Natural killer cell treated with Interleukin-12 subunit alpha and Interleukin-12 subunit beta and Interleukin-15 and Interleukin-18, amount 100 ng/mL, for 72 hours (primary cell): ENCODE data around the gene NUP93. TPM values are rescaled to one million over a fixed set of nuclear protein-coding genes. Genes with fewer than 3 reads are reported as not detected.
A peak's percentile ranks its signal among the peaks of the same experiment; 100 is the strongest.

Experiments
- ATAC-seq, 2 donors: fragments of 150-1000 bp; cut with Tn5 transposase in 1 of 2; sonication (Bioruptor Pico), chemical (Tn5 transposase) in 1 of 2; 2 replicates each; pipeline ENCODE4 v1.10.0; 2021
- DNase-seq: peaks from one replicate; pipeline ENCODE4 v3.0.0; 2022; ENCODE audit warnings: low spot score
- H3K27ac Mint-ChIP-seq, 2 donors: 1 replicate in 1 of 2; 2 replicates in 1 of 2; pipeline ENCODE4 v1.8.0; 2022; ENCODE audit warnings: mixed read lengths in 2 of 2, mild to moderate bottlenecking in 1 of 2, moderate library complexity in 1 of 2
- H3K27me3 Mint-ChIP-seq, 2 donors: 1 replicate in 1 of 2; 2 replicates in 1 of 2; pipeline ENCODE4 v1.8.0; 2022; ENCODE audit warnings: mixed read lengths in 2 of 2
- H3K36me3 Mint-ChIP-seq: one replicate; pipeline ENCODE4 v1.8.0; 2022; ENCODE audit warnings: mixed read lengths
- H3K4me1 Mint-ChIP-seq, 2 donors: 1 replicate in 1 of 2; 2 replicates in 1 of 2; pipeline ENCODE4 v1.8.0; 2022; ENCODE audit warnings: low read depth in 2 of 2, mixed read lengths in 2 of 2, mild to moderate bottlenecking in 1 of 2
- H3K4me3 Mint-ChIP-seq: one replicate; pipeline ENCODE4 v1.8.0; 2022; ENCODE audit warnings: mixed read lengths
- H3K9me3 Mint-ChIP-seq: 2 replicates; pipeline ENCODE4 v1.8.0; 2022; ENCODE audit warnings: mixed read lengths
- total RNA-seq, 2 donors: library from RNA; stranded (reverse); gene quantifications; one replicate each; pipeline ENCODE4 v1.2.3, GENCODE V29; 2022

NUP93 gene
- total RNA-seq, 2 donors from 2014 or later = 111 to 171 TPM

DNA sequence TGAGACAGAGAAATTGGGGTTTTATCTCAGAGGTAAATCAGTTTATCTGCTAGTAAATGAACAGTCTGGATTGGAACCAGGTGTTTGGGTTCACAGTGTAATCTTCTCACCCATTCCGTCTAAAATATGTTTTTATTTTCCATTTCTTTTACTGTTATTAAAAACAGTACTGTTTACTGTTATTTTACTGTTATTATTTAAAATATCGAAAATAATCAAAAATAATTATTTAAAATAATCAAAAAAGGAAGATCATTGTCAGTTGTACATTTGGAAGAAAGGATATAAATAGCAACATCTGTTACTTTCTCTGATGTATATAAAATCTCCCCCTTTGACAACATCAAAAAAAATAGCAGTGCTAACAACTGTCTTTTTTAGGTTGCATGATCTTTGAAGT is 11.5 kb downstream of the NUP93 start:
- H3K36me3 Mint-ChIP-seq = no peaks in the 10 kb centered on the region
- H3K4me1 Mint-ChIP-seq = peaks cover 22 to 25% of the 10 kb centered on the region in 2 donors
- DNase-seq (no peak), ATAC-seq (no peak)
- no peak overlapping the region for H3K4me3 Mint-ChIP-seq
- H3K27ac Mint-ChIP-seq = no peak overlapping the region
- H3K27me3 Mint-ChIP-seq = no peaks in the 10 kb centered on the region
- no peaks in the 10 kb centered on the region for H3K9me3 Mint-ChIP-seq

DNA sequence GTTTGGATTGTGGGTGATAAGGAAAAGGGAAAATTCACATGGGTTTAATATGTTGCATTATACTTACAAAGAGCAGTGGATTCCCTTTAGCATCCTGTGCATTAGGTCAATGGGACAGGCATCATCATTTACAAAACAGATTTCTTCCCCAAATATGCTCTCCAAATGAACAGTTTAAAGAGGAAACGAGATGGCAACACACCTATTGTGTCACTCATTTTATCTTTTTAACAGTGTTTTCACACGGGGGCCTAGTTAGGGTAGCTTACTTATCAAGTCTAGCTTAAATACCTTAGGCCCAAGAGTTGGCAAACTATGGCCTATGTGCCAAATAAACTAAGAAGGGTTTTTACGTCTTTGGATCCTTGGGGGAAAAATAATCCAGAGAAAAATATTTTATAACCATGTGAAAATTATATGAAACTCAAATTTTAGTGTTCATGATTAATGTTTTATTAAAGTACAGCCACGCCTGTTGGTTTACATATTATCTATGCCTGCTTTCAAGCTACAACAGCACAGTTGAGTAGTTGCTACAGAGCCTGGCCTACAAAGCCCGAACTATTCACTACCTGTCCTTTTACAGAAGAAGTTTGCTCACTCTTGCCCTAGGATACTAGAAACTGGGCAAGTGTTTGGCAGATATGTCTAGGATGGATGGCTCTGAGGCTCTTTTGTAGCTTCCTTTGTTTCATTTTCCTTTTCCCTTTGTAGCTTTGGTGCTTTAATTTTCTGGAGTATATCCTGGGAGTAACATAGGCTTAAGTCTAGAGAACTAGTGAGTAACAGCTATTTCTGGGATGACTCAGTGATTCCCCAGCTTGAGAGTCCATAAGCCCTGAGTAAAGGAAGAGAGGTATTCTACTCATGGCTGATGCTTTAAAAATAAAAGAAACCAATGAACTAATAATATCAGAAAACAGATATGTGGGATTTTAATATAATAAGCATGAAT is 12.4 kb downstream of the NUP93 start:
- H3K9me3 Mint-ChIP-seq = no peaks in the 10 kb centered on the region
- H3K36me3 Mint-ChIP-seq = no peaks in the 10 kb centered on the region
- no peak for DNase-seq
- peaks cover 19 to 28% of the 10 kb centered on the region in 2 donors for H3K4me1 Mint-ChIP-seq
- H3K27me3 Mint-ChIP-seq = no peaks in the 10 kb centered on the region
- H3K4me3 Mint-ChIP-seq = no peak overlapping the region
- no peak overlapping the region for H3K27ac Mint-ChIP-seq
- ATAC-seq = no peak

DNA sequence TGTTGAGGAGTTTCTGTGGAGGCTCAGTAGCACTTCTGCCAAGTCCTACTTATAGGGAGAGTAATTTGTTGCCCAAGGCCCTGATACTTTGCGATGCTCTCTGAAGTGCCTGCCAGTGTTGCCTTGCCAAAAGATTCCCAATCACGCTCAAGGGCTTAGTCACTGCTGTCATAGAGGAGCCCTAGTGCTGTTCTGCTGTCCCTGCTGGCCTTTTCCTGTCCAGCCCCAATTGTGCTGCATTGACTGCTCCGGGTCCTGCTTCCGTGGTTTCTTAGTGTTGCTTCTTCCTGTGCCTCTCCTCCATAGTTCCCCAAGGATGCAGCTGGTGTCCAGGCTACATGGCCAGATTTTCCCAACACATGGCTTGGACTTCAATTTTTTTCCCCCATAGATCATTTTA is 13.9 kb downstream of the NUP93 start:
- peaks cover 4% of the 10 kb centered on the region for H3K36me3 Mint-ChIP-seq
- H3K9me3 Mint-ChIP-seq = no peaks in the 10 kb centered on the region
- H3K27me3 Mint-ChIP-seq = no peaks in the 10 kb centered on the region
- H3K27ac Mint-ChIP-seq = no peak overlapping the region
- DNase-seq (no peak), ATAC-seq (no peak)
- H3K4me1 Mint-ChIP-seq = peaks cover 25 to 36% of the 10 kb centered on the region in 2 donors
- H3K4me3 Mint-ChIP-seq = no peak overlapping the region

DNA sequence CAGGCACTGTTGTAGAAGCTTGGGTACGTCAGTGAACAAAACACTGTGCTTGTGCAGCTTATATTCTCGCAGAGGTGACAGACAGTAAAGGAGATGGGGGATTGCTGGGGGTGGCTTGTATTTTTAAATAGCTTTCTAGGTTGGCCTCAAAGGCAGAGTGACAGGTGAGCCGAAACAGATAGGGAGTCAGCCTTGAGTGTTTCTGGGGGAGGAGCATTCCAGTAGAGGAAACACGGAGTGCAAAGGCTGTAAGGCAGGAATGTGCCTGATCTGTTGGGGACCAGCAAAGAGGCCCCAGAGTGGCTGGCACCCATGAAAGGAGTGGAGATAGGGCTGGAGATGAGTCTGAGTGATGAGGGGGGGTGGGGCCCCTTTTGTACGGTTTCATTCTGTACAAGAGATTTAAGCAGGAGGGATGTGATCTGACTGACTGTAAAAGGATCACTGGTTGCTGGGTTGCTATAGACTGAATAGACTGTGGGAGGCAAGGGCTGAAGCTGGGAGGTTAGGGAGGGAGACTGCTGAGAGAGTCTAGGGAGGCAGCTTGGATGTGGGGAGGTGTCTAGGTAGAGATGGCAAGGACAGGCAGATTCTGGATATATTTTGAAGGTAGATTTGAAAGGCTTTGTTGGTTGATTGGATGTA is 15.2 kb downstream of the NUP93 start:
- Mint-ChIP-seq H3K4me3 (no peak overlapping the region), H3K9me3 (no peaks in the 10 kb centered on the region), H3K27ac (no peak overlapping the region), H3K36me3 (peaks cover 10% of the 10 kb centered on the region), H3K4me1 (peaks cover 30 to 36% of the 10 kb centered on the region in 2 donors), H3K27me3 (no peaks in the 10 kb centered on the region)
- ATAC-seq = no peak
- DNase-seq = no peak

DNA sequence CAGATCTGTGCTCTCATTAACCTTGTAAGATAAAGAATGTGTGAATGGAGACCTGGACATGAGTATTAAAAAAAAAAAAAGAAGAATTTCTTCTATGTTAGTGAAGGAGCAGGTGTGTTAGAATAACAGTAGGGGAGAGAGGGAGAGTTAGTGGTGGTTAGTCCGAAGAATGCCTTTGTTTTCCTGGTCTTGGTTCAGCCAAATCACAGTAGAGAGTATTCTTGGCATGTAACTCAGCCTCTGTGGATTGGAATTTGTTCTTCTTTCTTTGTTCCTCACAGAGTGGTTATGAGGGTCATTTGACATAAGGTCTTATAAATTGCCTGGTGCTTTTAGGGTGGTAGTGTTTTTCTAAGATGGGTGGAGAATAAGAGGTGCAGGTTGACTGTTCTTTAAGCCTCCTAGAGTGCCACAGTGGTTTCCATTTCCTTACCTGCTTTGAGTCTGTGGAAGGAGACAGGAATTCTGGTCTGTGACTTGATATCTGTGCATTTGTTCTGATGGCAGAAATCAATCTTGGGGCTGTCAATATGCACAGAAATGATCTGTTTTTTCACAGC is 17.6 kb downstream of the NUP93 start:
- H3K4me1 Mint-ChIP-seq = peaks cover 23 to 27% of the 10 kb centered on the region in 2 donors
- ATAC-seq = no peak
- H3K36me3 Mint-ChIP-seq = peaks cover 10% of the 10 kb centered on the region
- H3K4me3 Mint-ChIP-seq = no peak overlapping the region
- H3K9me3 Mint-ChIP-seq = no peaks in the 10 kb centered on the region
- no peak overlapping the region for H3K27ac Mint-ChIP-seq
- no peaks in the 10 kb centered on the region for H3K27me3 Mint-ChIP-seq
- DNase-seq = no peak

DNA sequence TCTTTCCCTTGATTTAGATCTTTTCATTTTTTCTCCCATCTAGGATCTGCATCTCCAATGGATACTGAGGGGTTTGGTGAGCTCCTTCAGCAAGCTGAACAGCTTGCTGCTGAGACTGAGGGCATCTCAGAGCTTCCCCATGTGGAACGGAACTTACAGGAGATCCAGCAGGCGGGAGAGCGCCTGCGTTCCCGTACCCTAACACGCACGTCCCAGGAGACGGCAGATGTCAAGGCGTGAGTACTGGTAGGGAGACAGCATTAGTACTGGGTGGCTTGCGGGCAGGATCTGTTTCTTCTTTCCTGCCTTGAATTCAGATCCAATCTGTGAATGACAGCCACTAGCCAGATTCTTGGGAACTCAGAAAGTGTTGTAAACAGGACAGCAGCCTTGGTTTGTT is 18.3 kb downstream of the NUP93 start:
- no peak overlapping the region for H3K27ac Mint-ChIP-seq
- DNase-seq = no peak
- H3K4me3 Mint-ChIP-seq = no peak overlapping the region
- no peaks in the 10 kb centered on the region for H3K9me3 Mint-ChIP-seq
- H3K36me3 Mint-ChIP-seq = peaks cover 11% of the 10 kb centered on the region
- no peaks in the 10 kb centered on the region for H3K27me3 Mint-ChIP-seq
- peaks cover 23 to 24% of the 10 kb centered on the region in 2 donors for H3K4me1 Mint-ChIP-seq
- no peak for ATAC-seq

DNA sequence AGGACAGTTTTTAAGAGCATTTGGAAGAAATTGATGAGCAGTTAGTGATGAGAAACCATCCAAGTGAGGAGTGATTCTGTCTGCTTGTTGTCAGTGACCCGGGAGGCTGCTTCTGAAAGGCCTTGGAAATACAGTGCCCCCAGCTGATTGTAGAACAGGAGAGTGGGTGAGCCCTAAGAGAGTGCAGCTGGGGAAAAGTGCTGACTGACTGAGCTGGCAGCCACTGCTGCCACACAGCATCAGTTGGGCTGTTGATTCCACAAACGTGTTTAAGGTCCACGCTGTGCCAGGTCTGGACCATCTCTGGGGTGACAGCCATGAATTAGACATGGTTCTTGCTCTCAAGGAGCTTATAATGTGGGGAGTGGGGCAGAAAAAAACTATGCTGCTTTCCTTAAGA is 18.9 kb downstream of the NUP93 start:
- ATAC-seq (no peak), DNase-seq (no peak)
- no peak overlapping the region for H3K4me3 Mint-ChIP-seq
- H3K27ac Mint-ChIP-seq = no peak overlapping the region
- H3K9me3 Mint-ChIP-seq = no peaks in the 10 kb centered on the region
- H3K36me3 Mint-ChIP-seq = peaks cover 17% of the 10 kb centered on the region
- peaks cover 22 to 26% of the 10 kb centered on the region in 2 donors for H3K4me1 Mint-ChIP-seq
- no peaks in the 10 kb centered on the region for H3K27me3 Mint-ChIP-seq

DNA sequence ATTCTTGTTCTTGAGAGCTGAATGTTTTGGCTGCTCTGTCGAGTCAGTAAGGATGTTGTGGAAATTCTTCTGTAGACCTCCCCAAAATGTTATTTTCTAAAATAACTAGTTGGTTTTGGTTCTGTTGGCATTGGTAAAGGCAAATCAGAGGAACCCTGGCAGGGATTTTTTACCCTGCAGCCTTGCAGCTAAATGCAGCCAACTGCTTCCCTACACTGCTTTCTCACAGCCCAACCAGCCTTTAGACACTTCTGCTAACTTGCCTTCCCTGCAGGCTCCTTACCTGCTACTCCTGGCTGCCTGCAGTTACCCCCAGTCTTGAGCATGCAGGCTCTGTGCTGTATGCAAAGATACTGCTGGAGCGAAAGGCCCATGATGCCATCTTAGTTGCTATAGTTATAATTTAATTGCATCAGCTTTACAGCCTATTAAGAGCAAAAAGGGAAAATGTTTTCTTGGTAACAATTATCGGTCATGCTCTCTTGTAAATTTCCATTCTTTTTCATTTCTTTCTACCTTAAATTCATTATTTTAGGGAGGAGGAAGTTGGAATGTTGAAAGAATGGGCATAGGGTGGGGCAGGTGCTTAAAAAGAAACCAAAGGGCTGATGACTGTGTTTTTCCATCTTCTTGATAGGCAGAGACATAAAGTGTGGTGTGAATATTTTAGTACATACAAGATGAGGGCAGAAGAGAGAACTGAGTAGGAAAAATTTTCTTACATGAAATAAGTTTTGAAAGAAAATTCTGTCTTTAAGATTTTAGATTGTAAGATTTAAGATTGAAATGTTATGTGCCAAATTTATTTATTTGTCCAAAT is 20.0 kb downstream of the NUP93 start:
- ATAC-seq (no peak), DNase-seq (no peak)
- H3K27ac Mint-ChIP-seq = no peak overlapping the region
- H3K4me3 Mint-ChIP-seq = no peak overlapping the region
- peaks cover 20% of the 10 kb centered on the region for H3K36me3 Mint-ChIP-seq
- H3K9me3 Mint-ChIP-seq = no peaks in the 10 kb centered on the region
- H3K4me1 Mint-ChIP-seq = peaks cover 15 to 22% of the 10 kb centered on the region in 2 donors
- H3K27me3 Mint-ChIP-seq = no peaks in the 10 kb centered on the region

DNA sequence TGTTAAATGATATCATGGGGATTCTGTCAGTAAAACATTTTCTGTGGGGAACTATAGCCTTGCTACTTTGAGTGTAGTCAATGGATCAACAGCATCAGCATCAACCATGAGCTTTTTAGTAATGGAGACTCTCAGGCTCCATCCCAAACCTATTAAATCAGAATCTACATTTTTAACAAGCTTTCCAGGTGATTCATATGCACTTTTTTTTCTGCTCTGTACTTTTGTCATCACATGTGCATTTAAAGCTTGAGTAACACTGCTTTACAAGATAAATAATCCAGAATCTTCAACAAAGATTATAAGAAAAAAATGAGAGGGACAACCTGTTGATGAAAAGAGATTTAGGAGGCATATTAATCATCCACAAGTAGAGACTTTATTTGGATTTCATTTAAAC is 23.5 kb downstream of the NUP93 start:
- no peaks in the 10 kb centered on the region for H3K27me3 Mint-ChIP-seq
- no peak overlapping the region for H3K27ac Mint-ChIP-seq
- DNase-seq (no peak), ATAC-seq (no peak)
- H3K4me1 Mint-ChIP-seq = peaks cover 5 to 13% of the 10 kb centered on the region in 2 donors
- no peaks in the 10 kb centered on the region for H3K9me3 Mint-ChIP-seq
- H3K4me3 Mint-ChIP-seq = no peak overlapping the region
- peaks cover 20% of the 10 kb centered on the region for H3K36me3 Mint-ChIP-seq

DNA sequence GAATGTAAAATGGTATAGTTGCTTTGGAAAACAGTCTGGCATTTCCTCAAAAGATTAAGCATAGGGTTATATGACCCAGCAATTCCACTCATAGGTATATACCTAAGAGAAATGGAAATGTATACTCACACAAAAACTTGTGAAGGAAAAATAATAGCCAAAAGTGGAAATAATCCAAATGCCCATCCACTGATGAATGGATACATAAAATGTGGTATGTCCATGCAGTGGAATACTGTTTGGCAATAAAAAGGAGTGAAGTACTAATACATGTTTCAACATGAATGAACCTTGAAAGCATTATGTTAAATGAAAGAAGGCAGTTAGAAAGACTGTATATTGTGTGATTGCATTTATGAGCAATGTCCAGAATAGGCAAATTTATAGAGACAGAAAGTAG is 25.1 kb downstream of the NUP93 start:
- Mint-ChIP-seq H3K27ac (no peak overlapping the region), H3K27me3 (no peaks in the 10 kb centered on the region), H3K4me1 (peaks cover 5% of the 10 kb centered on the region in 2 donors), H3K36me3 (peaks cover 9% of the 10 kb centered on the region), H3K4me3 (no peak overlapping the region), H3K9me3 (no peaks in the 10 kb centered on the region)
- DNase-seq (no peak), ATAC-seq (no peak)

DNA sequence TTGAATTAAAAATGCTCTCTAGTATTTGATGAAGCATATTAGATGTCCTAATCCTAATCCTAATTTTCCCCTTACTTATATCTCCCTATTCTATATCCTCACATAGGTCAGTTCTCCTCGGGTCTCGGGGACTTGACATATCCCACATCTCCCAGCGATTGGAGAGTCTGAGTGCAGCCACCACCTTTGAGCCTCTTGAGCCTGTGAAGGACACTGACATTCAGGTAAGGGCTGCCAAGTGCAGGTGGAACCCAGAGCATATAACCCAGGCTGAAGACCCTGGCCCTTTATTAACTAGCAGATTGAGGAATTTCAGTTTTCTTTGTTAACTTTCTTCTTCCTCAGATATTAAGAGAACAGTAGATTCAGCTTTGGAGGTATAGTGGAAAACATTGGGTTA is 28.5 kb downstream of the NUP93 start:
- no peaks in the 10 kb centered on the region for H3K27me3 Mint-ChIP-seq
- ATAC-seq (no peak), DNase-seq (no peak)
- peaks cover 12% of the 10 kb centered on the region for H3K36me3 Mint-ChIP-seq
- H3K4me3 Mint-ChIP-seq = no peak overlapping the region
- peaks cover 5% of the 10 kb centered on the region in 2 donors for H3K4me1 Mint-ChIP-seq
- no peak overlapping the region for H3K27ac Mint-ChIP-seq
- no peaks in the 10 kb centered on the region for H3K9me3 Mint-ChIP-seq

DNA sequence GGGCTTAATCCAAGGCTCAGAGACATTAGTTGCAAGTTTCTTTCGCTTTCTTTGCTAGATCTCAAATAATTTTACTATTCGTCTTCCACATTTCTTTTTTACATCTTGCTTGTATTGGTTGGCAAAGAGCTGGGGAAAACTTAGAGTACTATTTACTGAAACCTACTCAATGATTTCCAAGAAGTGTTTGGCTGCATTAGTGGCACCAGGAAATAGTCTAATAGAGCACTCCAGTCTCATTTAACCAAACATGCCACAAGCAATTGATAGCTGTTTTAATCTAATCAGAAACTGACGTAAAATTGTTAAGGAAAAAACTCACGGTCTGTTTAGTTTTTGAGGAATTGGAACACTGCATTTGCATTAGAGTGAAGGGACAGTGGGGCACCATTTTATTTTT is 29.0 kb downstream of the NUP93 start:
- Mint-ChIP-seq H3K9me3 (no peaks in the 10 kb centered on the region), H3K4me3 (no peak overlapping the region), H3K27ac (no peak overlapping the region), H3K36me3 (peaks cover 7% of the 10 kb centered on the region), H3K4me1 (peaks cover 1 to 5% of the 10 kb centered on the region in 2 donors), H3K27me3 (no peaks in the 10 kb centered on the region)
- DNase-seq (no peak), ATAC-seq (no peak)

DNA sequence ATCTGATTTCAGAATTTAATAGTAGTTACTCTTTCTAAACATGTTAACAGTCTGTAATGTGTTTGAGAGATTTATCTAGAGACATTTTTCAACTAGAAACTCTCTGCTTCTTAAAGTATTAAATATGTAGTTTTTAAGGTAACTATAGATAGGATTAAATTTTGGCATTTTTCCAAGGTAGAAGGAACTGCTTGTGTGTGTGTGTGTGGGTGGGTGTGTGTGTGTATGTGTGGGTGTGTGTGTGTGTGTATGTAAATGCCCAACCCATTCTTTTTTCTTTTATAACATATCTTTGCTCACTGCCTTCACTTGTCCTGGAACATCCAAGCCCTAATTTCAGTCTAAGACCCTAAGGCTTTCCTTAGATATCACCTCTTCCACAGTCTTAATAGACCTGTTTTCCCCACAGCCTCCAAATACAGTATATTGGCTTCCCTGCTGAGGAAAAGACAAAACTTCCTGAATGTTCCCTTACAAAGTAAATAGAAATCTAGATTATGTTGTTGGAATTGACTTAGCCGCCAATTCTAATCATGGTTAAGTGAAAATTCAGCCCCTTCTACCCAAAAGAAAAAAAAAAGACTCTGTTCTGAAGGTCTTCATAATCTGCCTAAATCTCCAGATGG is 33.5 kb downstream of the NUP93 start:
- no peak for ATAC-seq
- peak overlapping the region in 1 of 2 donors; percentile 7 for H3K27ac Mint-ChIP-seq

More for the DNA sequence above, 33.5 kb downstream of the NUP93 start:
- Mint-ChIP-seq H3K4me3 (no peak overlapping the region), H3K27me3 (no peaks in the 10 kb centered on the region), H3K36me3 (peaks cover 6% of the 10 kb centered on the region), H3K9me3 (no peaks in the 10 kb centered on the region), H3K4me1 (peaks cover 0 to 7% of the 10 kb centered on the region in 2 donors)
- DNase-seq = no peak
